Body of pancreas (tissue), 4 donors: ENCODE results near the gene NOD2. TPM values are rescaled to one million over a fixed set of nuclear protein-coding genes. Genes with fewer than 3 reads are reported as not detected.

Experiments
- ATAC-seq: fragments of 150-250 bp; one replicate; pipeline ENCODE4 v1.9.1; 2016
- DNase-seq, 4 donors: peaks; one replicate each; pipeline ENCODE4 v3.0.0-alpha.2; 2019
- H3K27ac ChIP-seq, 4 donors: fragments of 200-600 bp; sonication (generic); 1 replicate in 3 of 4; 2 replicates in 1 of 4; pipeline versions ENCODE4 v1.5.1 to v1.6.1; 2016 to 2019; ENCODE audit warnings: mild to moderate bottlenecking in 1 of 4, mixed read lengths in 1 of 4, moderate library complexity in 1 of 4
- H3K27me3 ChIP-seq, 2 donors: fragments of 200-600 bp; sonication (generic); one replicate each; pipeline ENCODE4 v1.6.0; 2016; ENCODE audit warnings: mild to moderate bottlenecking in 1 of 2
- H3K36me3 ChIP-seq, 2 donors: fragments of 200-600 bp; sonication (generic); replicated peaks in 1 of 2; 2 replicates each; pipeline ENCODE4 v1.5.1; 2016; ENCODE audit warnings: low read depth in 2 of 2; ENCODE audit not compliant: insufficient read depth in 1 of 2
- H3K4me1 ChIP-seq: fragments of 200-600 bp; sonication (generic); one replicate; pipeline ENCODE4 v1.6.0; 2016
- H3K4me3 ChIP-seq, 2 donors: fragments of 200-600 bp; sonication (generic); 1 replicate in 1 of 2; 2 replicates in 1 of 2; pipeline ENCODE4 v1.5.1; 2016 to 2019
- H3K9me3 ChIP-seq, 3 donors: fragments of 200-600 bp; sonication (generic); 1 replicate in 2 of 3; 2 replicates in 1 of 3; pipeline ENCODE4 v1.5.1; 2016
- CTCF ChIP-seq, 7 experiments: fragments of 450-650 bp in 4 of 7; fragments of 200-600 bp in 3 of 7; sonication (generic) in 3 of 7; IDR thresholded peaks; one replicate each; pipeline ENCODE4 v1.5.1; 2016 to 2019; ENCODE audit warnings: antibody characterized with exemption in 7 of 7
- POLR2A ChIP-seq, 3 donors: fragments of 450-650 bp; IDR thresholded peaks; one replicate each; pipeline ENCODE4 v1.6.1; 2016; ENCODE audit warnings: antibody characterized with exemption in 3 of 3, mild to moderate bottlenecking in 2 of 3
- WGBS, 2 donors: methylation state at CpG; one replicate each; pipeline ENCODE4 v1.1.5; 2017; 5-methylcytosine and 5-hydroxymethylcytosine counted together
- intact Hi-C: fragments of 100-400 bp; cut with DNase I; formaldehyde crosslinking; loops from one replicate; pipeline ENCODE4 v1.15.1; 2023
- total RNA-seq, 2 donors: library from RNA; depleted of rRNA; stranded (reverse); fragments of >200 nt; gene quantifications; one replicate each; pipeline ENCODE4 v1.1.0, GENCODE V29; 2016

Gene NOD2
- total RNA-seq, 2 donors from 2014 or later: 0.33 to 1.8 TPM

GRCh38 chr16:50655558-50656055 is 37.8 kb upstream of the NOD2 start:
- no peaks in the 10 kb centered on the region for H3K36me3 ChIP-seq
- intact Hi-C loops: no loop called here
- peak overlapping the region in 3 of 4 donors; percentile 57 to 82 (median 78) for H3K27ac ChIP-seq
- H3K4me1 ChIP-seq: peaks cover 54% of the 10 kb centered on the region
- peak; percentile 49 to 70 (median 65) for DNase-seq
- ATAC-seq: no peak
- 63 to 95% methylated on average over 3 of the region's 3 CpGs for WGBS, 2 donors
- no peak overlapping the region for H3K4me3 ChIP-seq
- H3K27me3 ChIP-seq: no peaks in the 10 kb centered on the region
- H3K9me3 ChIP-seq: no peaks in the 10 kb centered on the region
- TF ChIP-seq CTCF (IDR thresholded peaks at IDR 0.05): no peak
- no peak for TF ChIP-seq POLR2A (IDR thresholded peaks at IDR 0.05)

GRCh38 chr16:50657241-50657640 is 36.2 kb upstream of the NOD2 start:
- DNase-seq: peak; percentile 86 to 94 (median 90)
- H3K9me3 ChIP-seq: no peaks in the 10 kb centered on the region
- H3K4me3 ChIP-seq: no peak overlapping the region
- ATAC-seq: peak; percentile 85
- H3K4me1 ChIP-seq: peaks cover 54% of the 10 kb centered on the region
- WGBS, 2 donors: 39 to 42% methylated on average over 5 of the region's 5 CpGs
- peak in 1 of 3 donors; percentile 31 for TF ChIP-seq POLR2A (IDR thresholded peaks at IDR 0.05)
- no peak for TF ChIP-seq CTCF (IDR thresholded peaks at IDR 0.05)
- H3K27me3 ChIP-seq: no peaks in the 10 kb centered on the region
- no peaks in the 10 kb centered on the region for H3K36me3 ChIP-seq
- peak overlapping the region; percentile 56 to 82 (median 68) for H3K27ac ChIP-seq
- intact Hi-C loops: no loop called here

- ATAC-seq: no peak
- Histone ChIP-seq H3K36me3 (no peaks in the 10 kb centered on the region), H3K4me3 (no peak overlapping the region), H3K9me3 (no peaks in the 10 kb centered on the region), H3K4me1 (peaks cover 40% of the 10 kb centered on the region), H3K27ac (no peak overlapping the region), H3K27me3 (no peaks in the 10 kb centered on the region)
- WGBS, 2 donors: 88 to 89% methylated on average over 5 of the region's 5 CpGs
- TF ChIP-seq CTCF (IDR thresholded peaks at IDR 0.05): no peak
- no peak for TF ChIP-seq POLR2A (IDR thresholded peaks at IDR 0.05)
- intact Hi-C loops: loop anchor here (10.0 kb wide), 1 partner anchor 415 kb away; no protein-coding TSS in a partner anchor
- DNase-seq: no peak
These were observed 33.6 kb upstream of the NOD2 start for GRCh38 chr16:50659806-50660205.

GRCh38 chr16:50662306-50662940 is 31.0 kb upstream of the NOD2 start:
- no peak overlapping the region for H3K27ac ChIP-seq
- peaks cover 0 to 2% (median 0%) of the 10 kb centered on the region in 3 donors for H3K9me3 ChIP-seq
- 63 to 72% methylated on average over 9 to 10 of the region's 10 CpGs for WGBS, 2 donors
- ATAC-seq (no peak), DNase-seq (peak in 2 of 4 donors; percentile 28 to 49)
- no peaks in the 10 kb centered on the region for H3K36me3 ChIP-seq
- TF ChIP-seq CTCF (IDR thresholded peaks at IDR 0.05) (no peak), POLR2A (IDR thresholded peaks at IDR 0.05) (no peak)
- no peaks in the 10 kb centered on the region for H3K27me3 ChIP-seq
- peaks cover 27% of the 10 kb centered on the region for H3K4me1 ChIP-seq
- H3K4me3 ChIP-seq: no peak overlapping the region
- intact Hi-C loops: loop anchor here (10.0 kb wide), 1 partner anchor 418 kb away; no protein-coding TSS in a partner anchor
